OCI-LY1 (cell line): Measurements from ENCODE around the gene GNG12.

Experiments
- H2AFZ ChIP-seq: fragments of 200-600 bp; sonication (generic), shearing (Covaris generic); 2 replicates; pipeline ENCODE4 v1.6.0; 2014; ENCODE audit warnings: antibody characterized with exemption, mild to moderate bottlenecking, low read length
- H3F3A ChIP-seq: fragments of 200-600 bp; sonication (generic), shearing (Covaris generic); 2 replicates; pipeline ENCODE4 v1.6.0; 2014; ENCODE audit warnings: mild to moderate bottlenecking, antibody characterized with exemption, low read length, moderate library complexity; ENCODE audit not compliant: insufficient read depth
- H3K27ac ChIP-seq: fragments of 200-600 bp; sonication (generic); 2 replicates; pipeline ENCODE4 v1.5.1; 2014; ENCODE audit warnings: low read length, mixed run types, mild to moderate bottlenecking, low read depth; ENCODE audit not compliant: poor library complexity, severe bottlenecking
- H3K27me3 ChIP-seq: fragments of 200-600 bp; sonication (generic); 2 replicates; pipeline ENCODE4 v1.6.0; 2014; ENCODE audit warnings: antibody characterized with exemption, mild to moderate bottlenecking, low read length, moderate library complexity; ENCODE audit not compliant: insufficient read depth
- H3K36me3 ChIP-seq: fragments of 200-600 bp; sonication (generic); 2 replicates; pipeline ENCODE4 v1.6.1; 2014; ENCODE audit warnings: mild to moderate bottlenecking, antibody characterized with exemption, low read length, moderate library complexity, mixed read lengths; ENCODE audit not compliant: insufficient read depth
- H3K4me1 ChIP-seq: fragments of 200-600 bp; sonication (generic); 2 replicates; pipeline ENCODE4 v1.5.1; 2014; ENCODE audit warnings: mild to moderate bottlenecking, low read length, moderate library complexity; ENCODE audit not compliant: insufficient read depth, severe bottlenecking
- H3K4me2 ChIP-seq: fragments of 200-600 bp; sonication (generic), shearing (Covaris generic); 2 replicates; pipeline ENCODE4 v1.6.1; 2014; ENCODE audit warnings: low read length
- H3K4me3 ChIP-seq: fragments of 200-600 bp; sonication (generic); 2 replicates; pipeline ENCODE4 v1.5.1; 2014; ENCODE audit warnings: low read length, low read depth, mild to moderate bottlenecking, mixed read lengths; ENCODE audit not compliant: poor library complexity, severe bottlenecking
- H3K79me2 ChIP-seq: fragments of 200-600 bp; shearing (Covaris generic); 2 replicates; pipeline ENCODE4 v1.6.1; 2016; ENCODE audit warnings: mixed run types, low read length, mixed read lengths; ENCODE audit not compliant: insufficient read depth
- H3K9ac ChIP-seq: fragments of 200-600 bp; sonication (generic), shearing (Covaris generic); 2 replicates; pipeline ENCODE4 v1.6.1; 2014; ENCODE audit warnings: mild to moderate bottlenecking, low read length, mixed read lengths
- H3K9me2 ChIP-seq: fragments of 200-600 bp; sonication (generic), shearing (Covaris generic); 2 replicates; pipeline ENCODE4 v1.6.1; 2014; ENCODE audit warnings: low read depth, mild to moderate bottlenecking, low read length, mixed read lengths
- H3K9me3 ChIP-seq: fragments of 200-600 bp; shearing (Covaris generic); 2 replicates; pipeline ENCODE4 v1.6.1; 2014; ENCODE audit warnings: low read length, mixed read lengths
- H4K20me1 ChIP-seq: fragments of 200-600 bp; sonication (generic), shearing (Covaris generic); 2 replicates; pipeline ENCODE4 v1.6.0; 2016; ENCODE audit warnings: mild to moderate bottlenecking, low read length; ENCODE audit not compliant: insufficient read depth
- CTCF ChIP-seq: fragments of 200-600 bp; sonication (generic), shearing (Covaris generic); IDR thresholded peaks from 2 replicates; pipeline ENCODE4 v1.5.1; 2017; ENCODE audit warnings: mild to moderate bottlenecking, antibody characterized with exemption, low read length, moderate library complexity, mixed read lengths
- EZH2 ChIP-seq: fragments of 200-600 bp; sonication (generic), shearing (Covaris generic); IDR thresholded peaks from 2 replicates; pipeline ENCODE4 v1.8.0; 2017; ENCODE audit warnings: borderline replicate concordance, mixed run types, mild to moderate bottlenecking, antibody characterized with exemption, low read length, moderate library complexity, mixed read lengths

The GNG12 gene

GRCh38 chr1:67860776-67861175, 27.5 kb upstream of the GNG12 start:
- no peak for TF ChIP-seq EZH2
- Histone ChIP-seq H3F3A (no peaks in the 10 kb centered on the region), H3K4me1 (no peaks in the 10 kb centered on the region), H3K4me3 (no peak overlapping the region), H3K79me2 (no peaks in the 10 kb centered on the region), H3K27ac (no peak overlapping the region), H4K20me1 (no peaks in the 10 kb centered on the region), H3K9me2 (no peaks in the 10 kb centered on the region), H3K9ac (no peak overlapping the region), H2AFZ (no peak overlapping the region), H3K27me3 (no peaks in the 10 kb centered on the region), H3K4me2 (no peak overlapping the region), H3K36me3 (no peaks in the 10 kb centered on the region), H3K9me3 (no peaks in the 10 kb centered on the region)

DNA sequence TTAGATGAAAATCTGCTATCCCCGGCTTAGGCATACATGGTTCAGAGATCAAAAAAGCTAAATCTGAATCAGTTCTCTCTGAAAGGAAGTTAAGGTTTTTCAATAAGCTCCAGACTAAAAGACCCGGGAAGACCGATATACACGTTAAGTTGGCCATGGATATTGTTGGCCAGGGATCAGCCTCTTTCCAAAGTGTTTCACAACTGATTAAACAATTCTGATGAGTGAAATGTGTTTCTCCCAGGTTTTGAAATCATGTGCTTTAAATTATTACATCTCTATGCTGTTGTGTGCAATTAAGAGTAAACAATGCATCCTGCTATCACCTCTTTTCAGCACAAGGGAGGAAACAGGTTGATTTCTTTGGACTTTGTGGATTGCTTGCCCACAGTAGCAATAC, 23.7 kb upstream of the GNG12 start:
- no peaks in the 10 kb centered on the region for H3K27me3 ChIP-seq
- TF ChIP-seq EZH2 = no peak
- no peak for TF ChIP-seq CTCF
- no peak overlapping the region for H3K9ac ChIP-seq
- no peak overlapping the region for H3K4me3 ChIP-seq
- no peaks in the 10 kb centered on the region for H3K4me1 ChIP-seq
- no peaks in the 10 kb centered on the region for H3K9me3 ChIP-seq
- no peaks in the 10 kb centered on the region for H3F3A ChIP-seq
- no peaks in the 10 kb centered on the region for H4K20me1 ChIP-seq
- H3K4me2 ChIP-seq = no peak overlapping the region
- no peak overlapping the region for H2AFZ ChIP-seq
- no peak overlapping the region for H3K27ac ChIP-seq
- H3K9me2 ChIP-seq = no peaks in the 10 kb centered on the region
- H3K79me2 ChIP-seq = no peaks in the 10 kb centered on the region
- H3K36me3 ChIP-seq = no peaks in the 10 kb centered on the region

DNA sequence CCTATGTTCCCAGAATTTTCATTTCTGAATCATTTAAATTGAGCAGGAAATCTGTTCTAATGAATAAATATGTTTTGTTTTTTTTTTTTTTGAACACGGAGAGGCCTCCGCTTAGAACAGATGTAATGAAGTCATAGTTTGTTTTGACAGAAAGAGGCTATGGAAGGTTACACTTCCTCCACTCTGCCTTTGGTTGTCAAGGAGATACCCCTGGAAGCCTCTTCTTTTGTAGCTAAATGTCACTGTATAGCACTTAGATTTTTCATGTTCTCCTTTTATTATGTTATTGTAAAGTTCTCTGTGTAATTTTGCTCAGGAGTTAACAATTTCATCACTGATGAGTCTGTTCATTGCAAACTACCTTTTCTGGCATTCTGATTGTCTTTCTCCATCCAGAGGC, 22.7 kb upstream of the GNG12 start:
- H3K27me3 ChIP-seq = no peaks in the 10 kb centered on the region
- H3F3A ChIP-seq = no peaks in the 10 kb centered on the region
- H3K4me1 ChIP-seq = no peaks in the 10 kb centered on the region
- no peaks in the 10 kb centered on the region for H3K36me3 ChIP-seq
- H3K9me2 ChIP-seq = no peaks in the 10 kb centered on the region
- H3K27ac ChIP-seq = no peak overlapping the region
- H2AFZ ChIP-seq = no peak overlapping the region
- TF ChIP-seq EZH2 = no peak
- TF ChIP-seq CTCF = no peak
- no peak overlapping the region for H3K4me2 ChIP-seq
- H3K9me3 ChIP-seq = no peaks in the 10 kb centered on the region
- no peaks in the 10 kb centered on the region for H4K20me1 ChIP-seq
- H3K79me2 ChIP-seq = no peaks in the 10 kb centered on the region
- H3K4me3 ChIP-seq = no peak overlapping the region
- no peak overlapping the region for H3K9ac ChIP-seq

GRCh38 chr1:67855444-67855843, 22.2 kb upstream of the GNG12 start:
- Histone ChIP-seq H4K20me1 (no peaks in the 10 kb centered on the region), H3K79me2 (no peaks in the 10 kb centered on the region), H2AFZ (no peak overlapping the region), H3K9ac (no peak overlapping the region), H3K4me2 (no peak overlapping the region), H3K4me1 (no peaks in the 10 kb centered on the region), H3K4me3 (no peak overlapping the region), H3F3A (no peaks in the 10 kb centered on the region), H3K36me3 (no peaks in the 10 kb centered on the region), H3K27me3 (no peaks in the 10 kb centered on the region), H3K9me3 (no peaks in the 10 kb centered on the region), H3K27ac (no peak overlapping the region), H3K9me2 (no peaks in the 10 kb centered on the region)
- TF ChIP-seq CTCF = no peak
- no peak for TF ChIP-seq EZH2
